H1 (cell line): ENCODE measurements around the gene SLC4A8. TPM values are rescaled to one million over a fixed set of nuclear protein-coding genes. Genes with fewer than 3 reads are reported as not detected.

Experiments
- CTCF ChIA-PET: fragments of 300-600 bp; sonication (Branson Sonifier 250); formaldehyde crosslinking; loops from one replicate; lab custom pipeline; 2021; ENCODE audit not compliant: partially characterized antibody; lab: Charles Lee
- POLR2A ChIA-PET: fragments of 300-600 bp; sonication (Branson Sonifier 250); formaldehyde crosslinking; loops from one replicate; lab custom pipeline; 2021; ENCODE audit warnings: inconsistent platforms; ENCODE audit not compliant: partially characterized antibody; lab: Charles Lee
- DNase-seq, 2 experiments: peaks; one replicate each; pipeline versions ENCODE4 v3.0.0 to v3.0.0-alpha.2; 2010 to 2022; ENCODE audit warnings: low spot score in 2 of 2, low read depth in 1 of 2, mixed read lengths in 1 of 2
- FAIRE-seq: peaks from 2 replicates; lab custom pipeline; 2011; peaks lifted over from hg19 to GRCh38; lab: Jason Lieb, UNC
- H2AFZ ChIP-seq: 2 replicates; pipeline ENCODE4 v1.8.1; 2012; ENCODE audit warnings: low read length, inconsistent platforms
- H2AK5ac ChIP-seq: 2 replicates; pipeline ENCODE4 v1.6.1; 2013; ENCODE audit warnings: low read depth, low read length
- H2BK120ac ChIP-seq: replicated peaks from 2 replicates; pipeline ENCODE3; 2013; ENCODE audit warnings: low read depth, low read length, inconsistent platforms
- H2BK12ac ChIP-seq: 2 replicates; pipeline ENCODE4 v1.6.1; 2013; ENCODE audit warnings: low read depth, low read length
- H2BK15ac ChIP-seq: 2 replicates; pipeline ENCODE4 v1.6.1; 2013; ENCODE audit warnings: low read length
- H2BK20ac ChIP-seq: 2 replicates; pipeline ENCODE4 v1.6.1; 2013; ENCODE audit warnings: low read length
- H2BK5ac ChIP-seq: 2 replicates; pipeline ENCODE4 v1.6.1; 2013; ENCODE audit warnings: low read depth, low read length
- H3K14ac ChIP-seq: 2 replicates; pipeline ENCODE4 v1.6.1; 2013; ENCODE audit warnings: inconsistent platforms; ENCODE audit not compliant: insufficient read length
- H3K18ac ChIP-seq: 2 replicates; pipeline ENCODE4 v1.6.1; 2013; ENCODE audit warnings: low read length; ENCODE audit errors: extremely low read depth
- H3K23ac ChIP-seq: 2 replicates; pipeline ENCODE4 v1.6.1; 2013; ENCODE audit warnings: inconsistent platforms; ENCODE audit not compliant: insufficient read length
- H3K23me2 ChIP-seq: 2 replicates; pipeline ENCODE4 v1.6.1; 2013; ENCODE audit warnings: low read depth, low read length
- H3K27ac ChIP-seq: 2 replicates; pipeline ENCODE4 v1.6.1; 2011; ENCODE audit warnings: low read depth, low read length, inconsistent platforms
- H3K27me3 ChIP-seq, 4 experiments: replicated peaks in 1 of 4; 1 replicate in 1 of 4; 2 replicates in 3 of 4; pipeline versions ENCODE4 v1.6.1 to v1.8.1; 2011 to 2013; ENCODE audit warnings: low read length in 3 of 4, mild to moderate bottlenecking in 3 of 4, inconsistent platforms in 2 of 4, mixed read lengths in 2 of 4, moderate library complexity in 1 of 4; ENCODE audit not compliant: control insufficient read depth in 3 of 4, insufficient read depth in 3 of 4; ENCODE audit errors: extremely low read depth in 1 of 4
- H3K36me3 ChIP-seq, 4 experiments: 2 replicates each; pipeline versions ENCODE4 v1.6.1 to v1.8.1; 2011 to 2013; ENCODE audit warnings: mild to moderate bottlenecking in 4 of 4, low read length in 3 of 4, moderate library complexity in 2 of 4, control low read depth in 1 of 4, inconsistent platforms in 1 of 4; ENCODE audit not compliant: insufficient read depth in 4 of 4, control insufficient read depth in 2 of 4
- H3K4ac ChIP-seq: replicated peaks from 2 replicates; pipeline ENCODE3; 2013; ENCODE audit warnings: low read length, low read depth, mixed read lengths, inconsistent platforms; ENCODE audit not compliant: insufficient read length
- H3K4me1 ChIP-seq, 4 experiments: replicated peaks in 1 of 4; 1 replicate in 1 of 4; 2 replicates in 3 of 4; pipeline versions ENCODE4 v1.6.1 to v1.8.1; 2011 to 2013; ENCODE audit warnings: low read length in 3 of 4, inconsistent platforms in 2 of 4, mixed read lengths in 1 of 4; ENCODE audit not compliant: insufficient read depth in 4 of 4, control insufficient read depth in 3 of 4
- H3K4me2 ChIP-seq, 2 experiments: 2 replicates each; pipeline versions ENCODE4 v1.6.1 to v1.8.1; 2011 to 2013; ENCODE audit warnings: low read depth in 2 of 2, low read length in 2 of 2, control low read depth in 1 of 2, inconsistent platforms in 1 of 2, mild to moderate bottlenecking in 1 of 2; ENCODE audit not compliant: insufficient read depth in 1 of 2
- H3K4me3 ChIP-seq, 4 experiments: fragments of 200-600, 300-600 bp in 1 of 4; sonication (generic), shearing (Covaris generic), sonication (Bioruptor Twin) in 1 of 4; 2 replicates each; pipeline versions ENCODE4 v1.5.1 to v1.8.1; 2011 to 2016; ENCODE audit warnings: low read length in 4 of 4, low read depth in 3 of 4, control low read depth in 2 of 4, inconsistent platforms in 2 of 4, mild to moderate bottlenecking in 2 of 4, mixed read lengths in 1 of 4, moderate library complexity in 1 of 4; ENCODE audit not compliant: insufficient read depth in 2 of 4; ENCODE audit errors: extremely low read depth in 1 of 4
- H3K56ac ChIP-seq: replicated peaks from 2 replicates; pipeline ENCODE3; 2013; ENCODE audit warnings: low read depth, mild to moderate bottlenecking, mixed read lengths, low read length, inconsistent platforms; ENCODE audit not compliant: insufficient read length
- H3K79me1 ChIP-seq: 2 replicates; pipeline ENCODE4 v1.6.1; 2013; ENCODE audit warnings: low read depth, low read length, control low read depth
- H3K79me2 ChIP-seq, 2 experiments: 2 replicates each; pipeline versions ENCODE4 v1.6.1 to v1.8.1; 2012 to 2013; ENCODE audit warnings: low read length in 2 of 2, mild to moderate bottlenecking in 2 of 2, inconsistent platforms in 1 of 2; ENCODE audit not compliant: insufficient read depth in 2 of 2, control insufficient read depth in 1 of 2
- H3K9ac ChIP-seq, 4 experiments: replicated peaks in 1 of 4; 1 replicate in 1 of 4; 2 replicates in 3 of 4; pipeline versions ENCODE4 v1.6.1 to v1.8.1; 2011 to 2013; ENCODE audit warnings: low read depth in 3 of 4, low read length in 3 of 4, control low read depth in 2 of 4, mild to moderate bottlenecking in 2 of 4, moderate library complexity in 2 of 4, inconsistent platforms in 1 of 4; ENCODE audit errors: extremely low read depth in 1 of 4
- H3K9me3 ChIP-seq, 2 experiments: 2 replicates each; pipeline versions ENCODE4 v1.6.1 to v1.8.1; 2012 to 2013; ENCODE audit warnings: mild to moderate bottlenecking in 2 of 2, moderate library complexity in 2 of 2, control low read depth in 1 of 2, inconsistent platforms in 1 of 2, low read depth in 1 of 2, low read length in 1 of 2, mixed read lengths in 1 of 2; ENCODE audit not compliant: insufficient read depth in 2 of 2
- H4K20me1 ChIP-seq, 2 experiments: replicated peaks in 1 of 2; 2 replicates each; pipeline versions ENCODE3 to v1.8.1; 2011 to 2013; ENCODE audit warnings: inconsistent platforms in 2 of 2, low read length in 2 of 2, mild to moderate bottlenecking in 1 of 2; ENCODE audit not compliant: insufficient read depth in 2 of 2, control insufficient read depth in 1 of 2
- H4K5ac ChIP-seq: 2 replicates; pipeline ENCODE4 v1.6.1; 2013; ENCODE audit warnings: low read length, low read depth, mixed read lengths, inconsistent platforms; ENCODE audit not compliant: insufficient read length
- H4K8ac ChIP-seq: 2 replicates; pipeline ENCODE4 v1.8.0; 2013; ENCODE audit warnings: mild to moderate bottlenecking, moderate library complexity, low read length, inconsistent platforms; ENCODE audit not compliant: insufficient read depth; ENCODE audit errors: extremely low read depth
- H4K91ac ChIP-seq: replicated peaks from 2 replicates; pipeline ENCODE3; 2013; ENCODE audit warnings: low read length, mixed read lengths, inconsistent platforms; ENCODE audit not compliant: insufficient read length
- CTCF ChIP-seq, 3 experiments: IDR thresholded peaks; 1 replicate in 2 of 3; 2 replicates in 1 of 3; pipeline versions ENCODE4 v1.5.1 to v1.6.1; 2011; ENCODE audit warnings: low read length in 3 of 3, mild to moderate bottlenecking in 3 of 3, inconsistent platforms in 2 of 3, low read depth in 1 of 3, moderate library complexity in 1 of 3; ENCODE audit not compliant: insufficient read depth in 1 of 3; ENCODE audit errors: control extremely low read depth in 1 of 3
- GTF2F1 ChIP-seq: IDR thresholded peaks from 2 replicates; pipeline ENCODE4 v1.6.1; 2012; ENCODE audit warnings: low read depth, low read length, improper control_type of control experiment, borderline replicate concordance
- MAFK ChIP-seq: IDR thresholded peaks from 2 replicates; pipeline ENCODE4 v1.6.1; 2012; ENCODE audit warnings: low read depth, mild to moderate bottlenecking, improper control_type of control experiment, low read length
- MAX ChIP-seq: IDR thresholded peaks from 2 replicates; pipeline ENCODE4 v1.6.1; 2012; ENCODE audit warnings: inconsistent platforms
- NANOG ChIP-seq: IDR thresholded peaks from 2 replicates; pipeline ENCODE4 v1.6.1; 2011; ENCODE audit warnings: low read length, low read depth, mild to moderate bottlenecking, inconsistent platforms; ENCODE audit not compliant: insufficient read depth, poor library complexity, severe bottlenecking
- SIN3A ChIP-seq, 2 experiments: IDR thresholded peaks in 1 of 2; conservative IDR thresholded peaks in 1 of 2; 2 replicates each; pipeline ENCODE4 v1.6.1; 2011 to 2012; ENCODE audit warnings: low read length in 2 of 2, improper control_type of control experiment in 1 of 2, low read depth in 1 of 2, mild to moderate bottlenecking in 1 of 2
- SP1 ChIP-seq: IDR thresholded peaks from 2 replicates; pipeline ENCODE4 v1.6.1; 2011; ENCODE audit warnings: low read depth, low read length
- TAF1 ChIP-seq: IDR thresholded peaks from 2 replicates; pipeline ENCODE4 v1.6.1; 2011; ENCODE audit warnings: mild to moderate bottlenecking, low read depth, low read length
- WGBS, 2 experiments: shearing (Covaris generic) in 1 of 2; methylation state at CpG; one replicate each; pipeline versions ENCODE4 v1.1.6 to v1.1.7; 2013 to 2015; ENCODE audit warnings: low lambda C conversion rate in 2 of 2, mixed read lengths in 2 of 2, inconsistent platforms in 1 of 2, low coverage in 1 of 2, missing lambda C conversion rate in 1 of 2; ENCODE audit not compliant: insufficient replicate concordance in 2 of 2, insufficient coverage in 1 of 2, insufficient read length in 1 of 2; ENCODE audit errors: extremely low coverage in 1 of 2, missing lambda C conversion rate in 1 of 2; 5-methylcytosine and 5-hydroxymethylcytosine counted together
- polyA plus RNA-seq, 7 experiments: library from polyadenylated mRNA; depleted of rRNA in 3 of 7; stranded (reverse) in 5 of 7; unstranded in 2 of 7; fragments of >200 nt in 5 of 7; fragments of 200-250 nt in 2 of 7; gene quantifications; 1 replicate in 5 of 7; 2 replicates in 1 of 7; 4 replicates in 1 of 7; pipeline versions ENCODE4 v1.2.1 to v1.2.3, GENCODE V29; 2011 to 2013; ENCODE audit warnings: missing spikeins in 2 of 7, mixed read lengths in 2 of 7
- total RNA-seq: library from RNA; stranded (reverse); fragmentation: NEBNext Ultra II Directional; extraction: Animal tissue kit (Norgen Biotek cat#: 25700); gene quantifications from 2 replicates; pipeline ENCODE4 v1.2.1, GENCODE V29; 2021

The SLC4A8 gene
- total and polyA plus RNA-seq, 2 of the 8 experiments (the other 6 are each of a cell fraction or from before 2014, with no cell fraction given), result 11.2 to 13.4 TPM

GRCh38 chr12:51531978-51532497 is 107.4 kb downstream of the SLC4A8 start:
- H4K8ac ChIP-seq, result no peak overlapping the region
- H2BK20ac ChIP-seq, result no peak overlapping the region
- no peaks in the 10 kb centered on the region for H3K23me2 ChIP-seq
- H3K14ac ChIP-seq, result no peak overlapping the region
- CTCF ChIA-PET, result interaction anchor here (0.6 to 8.7 kb wide), 39 partner anchors 8 to 391 kb away, joined by 3 to 132 read pairs (median 4); partner anchors contain the start of gene SLC4A8
- H4K5ac ChIP-seq, result peak overlapping the region; percentile 65
- no peak overlapping the region for H2AK5ac ChIP-seq
- no peaks in the 10 kb centered on the region for H4K20me1 ChIP-seq
- FAIRE-seq, result peak; percentile 96
- no peaks in the 10 kb centered on the region for H3K36me3 ChIP-seq
- no peaks in the 10 kb centered on the region for H3K79me2 ChIP-seq
- 9% methylated on average over 11 of the region's 11 CpGs; no CpG with 5 or more reads in 1 of the 2 experiments for WGBS, 2 experiments
- no peaks in the 10 kb centered on the region for H3K9me3 ChIP-seq
- no peak overlapping the region for H3K18ac ChIP-seq
- H3K27ac ChIP-seq, result no peak overlapping the region
- no peak overlapping the region for H2BK12ac ChIP-seq
- peak overlapping the region in 1 of 4 experiments; percentile 38; a peak in 2 of 8 replicates for H3K4me3 ChIP-seq
- peak overlapping the region; percentile 93; the same call in 1 of the 2 replicates for H2AFZ ChIP-seq
- H4K91ac ChIP-seq, result no peak overlapping the region
- POLR2A ChIA-PET, result interaction anchor here (0.7 to 1.4 kb wide), 3 partner anchors 63 to 284 kb away, joined by 3 to 4 read pairs (median 3); no protein-coding TSS in a partner anchor
- no peak overlapping the region for H3K4ac ChIP-seq
- H2BK15ac ChIP-seq, result no peak overlapping the region
- no peak overlapping the region for H2BK5ac ChIP-seq
- peak; percentile 80 to 90 for DNase-seq
- H3K9ac ChIP-seq, result no peak overlapping the region
- no peak overlapping the region for H3K23ac ChIP-seq
- no peak overlapping the region for H2BK120ac ChIP-seq
- H3K4me1 ChIP-seq, result peaks cover 2 to 10% (median 5%) of the 10 kb centered on the region in 4 experiments; a peak in 5 of 7 replicates
- H3K4me2 ChIP-seq, result peak overlapping the region; percentile 9 to 60; a peak in 3 of 4 replicates
- H3K79me1 ChIP-seq, result no peaks in the 10 kb centered on the region
- H3K56ac ChIP-seq, result no peak overlapping the region
- no peaks in the 10 kb centered on the region; a peak in 1 of 7 replicates for H3K27me3 ChIP-seq
- TF ChIP-seq NANOG, result no peak
- 0 out of 2 replicates have a peak, but pooled peaks have one; percentile 38 for TF ChIP-seq MAX
- no peak for TF ChIP-seq MAFK
- 0 out of 4 replicates have a peak, but pooled peaks of 1 of the 2 experiments have one; percentile 30 for TF ChIP-seq SIN3A (conservative IDR thresholded peaks at IDR 0.05 in 1 of 2, IDR thresholded peaks at IDR 0.05 in 1 of 2; ENCODE audit: low read depth in 1 of 2, low read length in 2 of 2)
- 0 out of 2 replicates have a peak, but pooled peaks have one; percentile 19 for TF ChIP-seq SP1
- TF ChIP-seq TAF1, result no peak
- no peak for TF ChIP-seq GTF2F1
- peak; percentile 85 to 98 (median 94) for TF ChIP-seq CTCF (IDR thresholded peaks at IDR 0.05; ENCODE audit: control extremely low read depth in 1 of 3, insufficient read depth in 1 of 3, low read depth in 1 of 3, low read length in 3 of 3)
